ENCODE results near the gene ABCA5. TPM values are rescaled to one million over a fixed set of nuclear protein-coding genes. Genes with fewer than 3 reads are reported as not detected.

Gene ABCA5
- total and polyA plus RNA-seq, 2 of the 13 experiments (the other 11 are each of a cell fraction or from before 2014, with no cell fraction given), result 9.7 to 10.1 TPM

GRCh38 chr17:69268543-69269014 lies 58.4 kb downstream of the ABCA5 start (continued):
- TF ChIP-seq HMGXB3 (CRISPR knock-in tag; IDR thresholded peaks at IDR 0.05; ENCODE audit: borderline replicate concordance) (no peak), SIN3A (IDR thresholded peaks at IDR 0.05; ENCODE audit: borderline replicate concordance, low read depth, low read length) (no peak), ONECUT2 (CRISPR knock-in tag; IDR thresholded peaks at IDR 0.05) (peak; percentile 81), HNF1A (IDR thresholded peaks at IDR 0.05; ENCODE audit: low read depth) (no peak), HNF1A (CRISPR knock-in tag; IDR thresholded peaks at IDR 0.05; ENCODE audit: borderline replicate concordance) (peak; percentile 14; the same call in 1 of the 2 replicates), ZNF280D (CRISPR knock-in tag; IDR thresholded peaks at IDR 0.05) (peak; percentile 41; the same call in 1 of the 2 replicates), MNT (IDR thresholded peaks at IDR 0.05) (no peak), XRCC5 (optimal IDR thresholded peaks at IDR 0.05; ENCODE audit: low read length) (no peak), HOXA7 (CRISPR knock-in tag; IDR thresholded peaks at IDR 0.05) (no peak), POLR2A (IDR thresholded peaks at IDR 0.05; ENCODE audit: insufficient read depth in 1 of 2, low read depth in 2 of 2, low read length in 2 of 2) (peak in 1 of 2 experiments; percentile 60; a peak in 2 of 4 replicates), FOXA3 (CRISPR knock-in tag; IDR thresholded peaks at IDR 0.05) (peak; percentile 87; the same call in 1 of the 2 replicates), MXD3 (CRISPR knock-in tag; IDR thresholded peaks at IDR 0.05) (no peak), ZNF264 (CRISPR knock-in tag; IDR thresholded peaks at IDR 0.05) (0 out of 2 replicates have a peak, but pooled peaks have one; percentile 69), NCOA2 (CRISPR knock-in tag; IDR thresholded peaks at IDR 0.05) (peak; percentile 68), RFXANK (CRISPR knock-in tag; IDR thresholded peaks at IDR 0.05) (no peak), ZNF121 (CRISPR knock-in tag; IDR thresholded peaks at IDR 0.05) (no peak)
